ENCODE measurements around the gene DNAH6.
"Not testable (repeated sequence)": the region's sequence is repeated elsewhere in the genome, so short reads cannot be mapped to it uniquely, and the experiment has no call there.

The DNAH6 gene

DNA sequence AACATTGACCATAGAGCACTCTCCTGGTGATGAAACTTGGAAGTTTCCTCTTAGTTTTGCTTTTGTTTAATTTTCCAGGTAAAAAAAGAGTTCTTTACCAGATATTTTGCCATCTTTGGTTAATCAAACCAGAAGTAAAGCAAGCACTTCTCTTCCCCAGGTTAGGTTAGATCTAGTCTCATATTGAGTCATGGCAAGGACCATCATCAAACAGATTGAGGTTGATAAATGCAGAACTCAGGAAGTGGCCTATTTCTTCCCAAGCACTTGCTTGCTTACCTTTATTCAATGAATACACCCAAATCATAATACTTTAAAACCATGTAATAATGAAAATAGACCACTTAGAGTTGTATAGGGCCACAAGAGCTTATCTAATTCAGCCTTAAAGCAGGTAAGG, 23.4 kb downstream of the DNAH6 start:
- TF ChIP-seq, protein P1, sequence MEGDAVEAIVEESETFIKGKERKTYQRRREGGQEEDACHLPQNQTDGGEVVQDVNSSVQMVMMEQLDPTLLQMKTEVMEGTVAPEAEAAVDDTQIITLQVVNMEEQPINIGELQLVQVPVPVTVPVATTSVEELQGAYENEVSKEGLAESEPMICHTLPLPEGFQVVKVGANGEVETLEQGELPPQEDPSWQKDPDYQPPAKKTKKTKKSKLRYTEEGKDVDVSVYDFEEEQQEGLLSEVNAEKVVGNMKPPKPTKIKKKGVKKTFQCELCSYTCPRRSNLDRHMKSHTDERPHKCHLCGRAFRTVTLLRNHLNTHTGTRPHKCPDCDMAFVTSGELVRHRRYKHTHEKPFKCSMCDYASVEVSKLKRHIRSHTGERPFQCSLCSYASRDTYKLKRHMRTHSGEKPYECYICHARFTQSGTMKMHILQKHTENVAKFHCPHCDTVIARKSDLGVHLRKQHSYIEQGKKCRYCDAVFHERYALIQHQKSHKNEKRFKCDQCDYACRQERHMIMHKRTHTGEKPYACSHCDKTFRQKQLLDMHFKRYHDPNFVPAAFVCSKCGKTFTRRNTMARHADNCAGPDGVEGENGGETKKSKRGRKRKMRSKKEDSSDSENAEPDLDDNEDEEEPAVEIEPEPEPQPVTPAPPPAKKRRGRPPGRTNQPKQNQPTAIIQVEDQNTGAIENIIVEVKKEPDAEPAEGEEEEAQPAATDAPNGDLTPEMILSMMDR (IDR thresholded peaks at IDR 0.05; ENCODE audit: poor library complexity, severe bottlenecking): no peak
- no peak for ATAC-seq (ENCODE audit: low read depth)

GRCh38 chr2:84545005-84545404, 28.7 kb downstream of the DNAH6 start:
- TF ChIP-seq, protein P1 (IDR thresholded peaks at IDR 0.05; ENCODE audit: poor library complexity, severe bottlenecking): no peak
- H3K4me1 ChIP-seq (ENCODE audit: insufficient read depth, poor library complexity, severe bottlenecking): no peaks in the 10 kb centered on the region

More for the DNA sequence above, 23.4 kb downstream of the DNAH6 start:
- Histone ChIP-seq H3K4me1 (ENCODE audit: insufficient read depth, poor library complexity, severe bottlenecking) (no peaks in the 10 kb centered on the region), H3K27me3 (ENCODE audit: insufficient read depth, poor library complexity, severe bottlenecking) (peaks cover 8% of the 10 kb centered on the region), H3K36me3 (ENCODE audit: low read depth) (no peaks in the 10 kb centered on the region), H3K9me3 (ENCODE audit: severe bottlenecking) (no peaks in the 10 kb centered on the region), H3K4me3 (ENCODE audit: severe bottlenecking) (no peak overlapping the region), H3K27ac (ENCODE audit: poor library complexity, severe bottlenecking) (no peak overlapping the region)
- DNase-seq (ENCODE audit: low spot score): no peak

DNA sequence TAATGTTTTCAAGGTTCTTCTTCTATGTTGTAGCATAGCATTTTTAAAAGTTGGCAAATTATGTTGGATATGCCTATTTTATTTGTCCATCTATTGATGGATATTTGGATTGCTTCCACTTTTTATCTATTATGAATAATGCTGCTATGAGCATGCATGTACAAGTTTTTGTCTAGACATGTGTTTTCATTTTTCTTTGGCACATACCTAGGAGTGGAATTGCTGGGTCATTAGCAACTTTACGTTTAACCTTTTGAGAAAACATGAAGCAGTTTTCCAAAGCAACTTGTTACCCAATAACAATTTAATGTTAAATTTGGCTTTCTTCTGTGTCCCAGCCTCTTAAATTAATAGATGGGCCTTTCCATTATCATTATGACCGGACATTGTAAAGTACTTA, 30.3 kb downstream of the DNAH6 start:
- Histone ChIP-seq H3K27ac (ENCODE audit: poor library complexity, severe bottlenecking) (no peak overlapping the region), H3K36me3 (ENCODE audit: low read depth) (no peaks in the 10 kb centered on the region), H3K4me1 (ENCODE audit: insufficient read depth, poor library complexity, severe bottlenecking) (no peaks in the 10 kb centered on the region), H3K9me3 (ENCODE audit: severe bottlenecking) (no peaks in the 10 kb centered on the region), H3K27me3 (ENCODE audit: insufficient read depth, poor library complexity, severe bottlenecking) (no peaks in the 10 kb centered on the region), H3K4me3 (ENCODE audit: severe bottlenecking) (no peak overlapping the region)
- no peak for DNase-seq (ENCODE audit: low spot score)
- ATAC-seq (ENCODE audit: low read depth): no peak
- TF ChIP-seq, protein P1 (IDR thresholded peaks at IDR 0.05; ENCODE audit: poor library complexity, severe bottlenecking): no peak

More at GRCh38 chr2:84545005-84545404, 28.7 kb downstream of the DNAH6 start:
- ATAC-seq (ENCODE audit: low read depth): no peak
- no peaks in the 10 kb centered on the region for H3K27me3 ChIP-seq (ENCODE audit: insufficient read depth, poor library complexity, severe bottlenecking)
- no peaks in the 10 kb centered on the region for H3K36me3 ChIP-seq (ENCODE audit: low read depth)
- DNase-seq (ENCODE audit: low spot score): no peak
- H3K9me3 ChIP-seq (ENCODE audit: severe bottlenecking): no peaks in the 10 kb centered on the region
- no peak overlapping the region for H3K4me3 ChIP-seq (ENCODE audit: severe bottlenecking)
- no peak overlapping the region for H3K27ac ChIP-seq (ENCODE audit: poor library complexity, severe bottlenecking)

DNA sequence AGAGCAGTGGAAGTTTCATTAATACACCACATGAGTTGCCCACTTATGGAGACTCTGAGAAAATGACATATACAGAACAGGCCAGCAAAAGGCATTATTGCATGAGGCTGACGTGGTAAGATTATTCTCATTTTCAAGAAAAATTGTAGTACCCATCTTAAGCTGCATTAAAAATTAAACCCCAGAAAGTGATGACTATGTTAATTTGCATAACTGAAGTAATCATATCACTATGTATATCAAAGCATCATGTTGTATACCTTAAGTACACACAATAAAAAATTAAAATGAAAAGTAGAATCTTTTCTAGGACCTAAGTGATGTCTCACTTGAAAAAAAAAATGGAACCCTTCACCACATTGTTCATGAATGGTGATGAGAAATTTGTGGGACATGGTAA, 32.0 kb downstream of the DNAH6 start:
- Histone ChIP-seq H3K27ac (ENCODE audit: poor library complexity, severe bottlenecking) (no peak overlapping the region), H3K36me3 (ENCODE audit: low read depth) (no peaks in the 10 kb centered on the region), H3K27me3 (ENCODE audit: insufficient read depth, poor library complexity, severe bottlenecking) (no peaks in the 10 kb centered on the region), H3K4me3 (ENCODE audit: severe bottlenecking) (no peak overlapping the region), H3K4me1 (ENCODE audit: insufficient read depth, poor library complexity, severe bottlenecking) (no peaks in the 10 kb centered on the region), H3K9me3 (ENCODE audit: severe bottlenecking) (no peaks in the 10 kb centered on the region)
- no peak for ATAC-seq (ENCODE audit: low read depth)
- TF ChIP-seq, protein P1 (IDR thresholded peaks at IDR 0.05; ENCODE audit: poor library complexity, severe bottlenecking): no peak
- no peak for DNase-seq (ENCODE audit: low spot score)

- TF ChIP-seq, protein P1 (IDR thresholded peaks at IDR 0.05; ENCODE audit: poor library complexity, severe bottlenecking): no peak
- no peak for DNase-seq (ENCODE audit: low spot score)
- Histone ChIP-seq H3K27ac (ENCODE audit: poor library complexity, severe bottlenecking) (no peak overlapping the region), H3K4me3 (ENCODE audit: severe bottlenecking) (no peak overlapping the region), H3K27me3 (ENCODE audit: insufficient read depth, poor library complexity, severe bottlenecking) (no peaks in the 10 kb centered on the region), H3K36me3 (ENCODE audit: low read depth) (no peaks in the 10 kb centered on the region), H3K9me3 (ENCODE audit: severe bottlenecking) (no peaks in the 10 kb centered on the region), H3K4me1 (ENCODE audit: insufficient read depth, poor library complexity, severe bottlenecking) (no peaks in the 10 kb centered on the region)
- no peak for ATAC-seq (ENCODE audit: low read depth)
Observed at GRCh38 chr2:84550916-84551315, 34.6 kb downstream of the DNAH6 start.

GRCh38 chr2:84551526-84551925, 35.2 kb downstream of the DNAH6 start:
- H3K9me3 ChIP-seq (ENCODE audit: severe bottlenecking); H3K27ac ChIP-seq (ENCODE audit: poor library complexity, severe bottlenecking); H3K4me1 ChIP-seq (ENCODE audit: insufficient read depth, poor library complexity, severe bottlenecking); H3K27me3 ChIP-seq (ENCODE audit: insufficient read depth, poor library complexity, severe bottlenecking); ATAC-seq (ENCODE audit: low read depth); H3K36me3 ChIP-seq (ENCODE audit: low read depth); H3K4me3 ChIP-seq (ENCODE audit: severe bottlenecking); DNase-seq (ENCODE audit: low spot score): not testable (repeated sequence)
